Activated CD8-positive, alpha-beta memory T cell treated with anti-CD3 and anti-CD28 coated beads for 1 hour (primary cell): Measurements from ENCODE around the gene TRIM7.

ENCODE experiments used
- DNase-seq, 2 donors: peaks; one replicate each; pipeline ENCODE4 v3.0.0-alpha.2; 2020; ENCODE audit warnings: low read depth in 1 of 2; ENCODE audit errors: extremely low read depth in 1 of 2

Gene TRIM7

DNA sequence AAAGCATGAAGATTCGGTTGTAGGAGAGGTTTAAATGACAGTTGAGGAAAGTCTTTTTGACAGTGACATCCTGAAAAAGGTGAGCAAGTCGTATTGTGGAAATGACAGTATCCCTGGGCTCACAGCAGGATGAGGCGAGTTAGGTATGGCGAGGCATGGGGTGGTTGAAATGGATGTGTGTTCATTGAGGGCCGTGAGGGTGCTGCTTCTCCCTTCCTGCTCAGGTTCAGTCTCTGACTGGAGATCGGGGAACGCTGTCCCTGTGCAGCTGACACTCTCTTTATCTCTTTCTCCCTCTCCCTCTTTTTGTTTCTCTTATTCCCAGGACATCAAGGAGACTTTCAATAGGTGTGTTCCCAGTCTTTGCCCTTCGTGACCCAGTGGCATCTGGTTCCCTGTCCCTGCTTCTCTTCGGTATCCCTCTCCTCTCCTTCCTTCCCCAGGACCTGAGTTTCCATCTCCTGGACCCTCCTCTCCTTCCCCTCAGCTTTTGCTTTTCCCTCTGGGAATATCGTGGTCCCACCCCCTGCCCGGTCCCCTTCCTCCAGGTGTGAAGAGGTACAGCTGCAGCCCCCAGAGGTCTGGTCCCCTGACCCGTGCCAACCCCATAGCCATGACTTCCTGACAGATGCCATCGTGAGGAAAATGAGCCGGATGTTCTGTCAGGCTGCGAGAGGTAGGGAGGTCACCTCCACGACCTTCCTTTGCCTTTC, 28.2 kb upstream of the TRIM7 start:
- no peak for DNase-seq

DNA sequence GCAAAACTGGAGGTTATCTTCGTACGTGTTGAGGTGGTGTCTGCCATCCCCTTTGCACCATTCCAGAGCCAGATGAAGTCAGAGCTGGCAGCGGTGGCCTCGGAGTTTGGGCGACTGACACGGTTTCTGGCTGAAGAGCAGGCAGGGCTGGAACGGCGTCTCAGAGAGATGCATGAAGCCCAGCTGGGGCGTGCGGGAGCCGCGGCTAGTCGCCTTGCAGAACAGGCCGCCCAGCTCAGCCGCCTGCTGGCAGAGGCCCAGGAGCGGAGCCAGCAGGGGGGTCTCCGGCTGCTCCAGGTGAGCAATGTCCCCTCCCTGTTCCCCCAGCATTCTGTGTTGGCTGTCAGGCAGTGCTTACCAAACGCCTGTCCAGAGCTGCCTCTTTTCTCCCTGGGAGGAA, 27.6 kb upstream of the TRIM7 start:
- no peak for DNase-seq

DNA sequence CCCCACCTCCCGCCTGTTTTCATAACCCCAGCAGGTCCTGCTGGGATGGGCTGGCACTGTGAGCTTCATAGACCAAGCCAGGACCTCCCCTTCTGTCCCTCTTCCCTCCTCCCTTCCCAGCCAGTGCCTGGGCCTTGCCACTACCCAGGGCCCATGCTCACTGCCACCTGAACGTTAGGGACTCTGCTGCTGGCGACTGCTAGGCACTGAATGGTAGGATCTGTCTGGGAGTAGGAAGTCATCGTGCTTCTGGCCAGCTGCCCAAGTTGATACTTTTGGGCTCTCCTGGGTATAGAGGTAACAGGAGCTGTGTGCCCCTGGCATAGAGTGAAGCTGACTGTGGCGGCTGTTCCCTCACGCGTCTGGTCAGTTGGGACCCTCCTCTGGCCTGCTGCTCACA, 26.4 kb upstream of the TRIM7 start:
- no peak for DNase-seq

DNA sequence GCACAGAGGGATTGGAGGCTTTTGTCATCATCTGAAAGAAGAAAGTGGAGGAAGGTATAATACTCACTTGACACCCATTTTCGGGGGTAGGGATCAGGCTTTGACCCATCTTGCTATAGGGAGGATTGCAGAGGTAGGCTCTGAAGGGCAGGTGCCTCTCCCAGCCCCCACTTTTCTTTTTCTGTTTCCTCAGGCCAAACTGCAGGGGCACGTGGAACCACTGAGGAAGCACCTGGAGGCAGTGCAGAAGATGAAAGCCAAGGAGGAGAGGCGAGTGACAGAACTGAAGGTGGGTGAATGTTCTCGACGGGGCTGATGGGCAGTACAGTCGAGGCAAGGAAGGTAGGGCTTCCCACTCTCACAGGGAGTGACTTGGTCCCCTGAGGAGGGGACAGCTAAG, 25.6 kb upstream of the TRIM7 start:
- no peak for DNase-seq

DNA sequence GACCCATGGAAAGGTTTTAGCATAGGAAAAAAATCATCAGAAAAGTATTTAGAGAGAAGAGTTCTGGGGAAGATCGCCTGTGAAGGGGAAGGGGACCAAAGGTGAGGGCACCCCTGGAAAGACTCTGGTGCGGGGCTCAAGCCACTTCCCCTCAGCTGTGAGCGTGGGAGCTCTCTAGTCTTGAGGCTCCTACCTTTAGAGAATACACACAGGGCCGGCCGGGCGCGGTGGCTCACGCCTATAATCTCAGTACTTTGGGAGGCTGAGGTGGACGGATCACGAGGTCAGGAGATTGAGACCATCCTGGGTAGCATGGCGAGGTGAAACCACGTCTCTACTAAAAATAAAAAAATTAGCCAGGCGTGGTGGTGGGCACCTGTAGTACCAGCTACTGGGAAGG, 25.0 kb upstream of the TRIM7 start:
- DNase-seq: no peak

DNA sequence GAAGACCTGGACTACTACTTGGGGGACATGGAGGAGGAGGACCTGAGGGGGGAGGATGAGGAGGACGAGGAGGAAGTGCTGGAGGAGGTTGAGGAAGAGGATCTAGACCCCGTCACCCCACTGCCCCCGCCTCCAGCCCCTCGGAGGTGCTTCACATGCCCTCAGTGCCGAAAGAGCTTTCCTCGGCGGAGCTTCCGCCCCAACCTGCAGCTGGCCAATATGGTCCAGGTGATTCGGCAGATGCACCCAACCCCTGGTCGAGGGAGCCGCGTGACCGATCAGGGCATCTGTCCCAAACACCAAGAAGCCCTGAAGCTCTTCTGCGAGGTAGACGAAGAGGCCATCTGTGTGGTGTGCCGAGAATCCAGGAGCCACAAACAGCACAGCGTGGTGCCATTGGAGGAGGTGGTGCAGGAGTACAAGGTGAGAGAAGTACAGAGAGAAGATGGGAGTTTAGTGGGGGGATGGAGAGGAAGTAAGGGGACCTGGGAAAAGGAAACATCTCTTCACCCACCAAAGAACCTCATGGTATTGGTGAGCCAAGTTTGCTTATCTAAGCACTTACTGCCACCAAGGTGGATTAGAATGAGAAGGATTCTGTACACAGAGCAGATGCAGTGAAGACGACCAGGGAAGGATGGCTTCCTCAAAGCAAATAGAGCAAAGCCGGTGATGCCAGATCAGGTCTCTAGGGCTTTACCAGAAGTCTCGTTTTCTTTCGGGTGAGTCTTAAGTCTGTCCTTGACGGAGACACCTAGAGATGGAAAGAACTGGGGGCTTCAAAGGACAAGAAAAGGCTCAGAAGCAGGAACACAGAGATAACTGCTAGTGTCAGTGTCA, 19.6 kb upstream of the TRIM7 start:
- no peak for DNase-seq

DNA sequence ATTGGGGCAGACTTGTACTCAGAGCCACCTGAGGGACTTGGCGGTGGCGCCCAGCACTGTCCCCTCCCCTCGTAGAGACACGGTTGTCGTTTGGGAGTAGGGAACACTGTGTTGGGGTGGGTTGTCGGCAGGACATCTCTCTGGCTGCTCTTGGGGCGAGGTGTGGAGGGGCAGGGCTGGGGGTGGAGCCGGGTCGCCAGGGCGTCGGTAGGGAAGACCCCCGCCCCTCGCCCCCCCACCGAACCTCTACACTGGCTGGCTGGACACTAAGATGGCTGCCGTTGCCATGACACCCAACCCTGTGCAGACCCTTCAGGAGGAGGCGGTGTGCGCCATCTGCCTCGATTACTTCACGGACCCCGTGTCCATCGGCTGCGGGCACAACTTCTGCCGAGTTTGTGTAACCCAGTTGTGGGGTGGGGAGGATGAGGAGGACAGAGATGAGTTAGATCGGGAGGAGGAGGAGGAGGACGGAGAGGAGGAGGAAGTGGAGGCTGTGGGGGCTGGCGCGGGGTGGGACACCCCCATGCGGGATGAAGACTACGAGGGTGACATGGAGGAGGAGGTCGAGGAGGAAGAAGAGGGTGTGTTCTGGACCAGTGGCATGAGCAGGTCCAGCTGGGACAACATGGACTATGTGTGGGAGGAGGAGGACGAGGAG, 18.9 kb upstream of the TRIM7 start:
- DNase-seq: no peak

DNA sequence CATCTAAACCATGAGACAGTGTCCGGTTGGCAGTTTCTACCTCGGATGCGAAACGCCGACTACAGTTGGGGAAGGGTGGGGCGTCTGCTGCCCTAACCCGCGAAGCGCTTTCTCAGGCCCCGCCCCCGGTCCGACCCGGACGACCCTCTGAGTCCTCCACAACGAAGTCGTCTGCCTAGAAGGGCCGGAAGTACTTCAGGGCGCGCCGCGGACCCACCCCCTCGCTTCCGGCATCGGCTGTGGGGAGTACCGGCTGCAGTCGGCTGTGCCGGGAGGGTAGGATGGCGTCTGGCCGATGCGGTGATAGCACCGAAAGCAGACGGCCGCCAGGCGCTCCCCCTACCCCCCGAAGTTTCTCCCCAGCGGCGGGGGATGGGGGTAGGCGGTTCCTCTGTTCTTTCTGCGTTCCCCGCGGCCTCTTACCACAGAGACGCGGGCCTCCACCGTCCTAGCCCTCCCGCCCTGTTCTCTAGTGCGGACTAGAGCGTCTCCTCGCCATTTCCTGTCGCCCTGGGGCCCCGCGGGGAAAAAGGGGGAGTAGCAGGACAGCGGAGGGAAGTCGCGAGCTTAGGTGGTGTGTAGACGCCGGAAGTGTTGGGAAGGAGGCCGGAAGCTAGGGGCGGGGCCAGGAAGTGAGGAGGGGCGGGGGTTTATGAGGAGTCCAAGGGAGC, 18.2 kb upstream of the TRIM7 start, which contains the start of gene TRIM41:
Gene TRIM41, plus strand, starts transcription at position 224 of the 671 bp plus-strand sequence. CDS start 719 bp downstream, outside the sequence.
- peak; percentile 95 to 96 for DNase-seq

DNA sequence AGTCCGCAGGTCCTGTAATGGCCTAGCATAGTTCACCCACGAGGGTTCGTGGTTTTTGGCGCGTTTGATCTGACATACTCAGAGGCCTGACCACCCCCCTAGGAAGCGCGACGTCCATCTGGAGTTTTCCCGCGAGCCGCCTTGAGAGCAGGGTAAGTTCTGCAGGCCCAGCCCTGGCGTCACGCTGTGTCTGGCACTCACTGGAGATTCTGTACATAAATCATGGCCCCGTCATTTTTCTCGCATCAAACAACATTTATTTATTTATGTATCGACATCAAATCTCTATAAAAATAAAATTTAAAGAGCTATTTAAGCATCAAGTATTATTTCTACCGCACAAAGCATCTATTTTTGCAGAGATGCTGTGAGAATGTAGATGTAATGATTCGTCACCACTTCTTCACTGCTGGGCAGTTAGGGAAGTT, 17.6 kb upstream of the TRIM7 start:
- no peak for DNase-seq

DNA sequence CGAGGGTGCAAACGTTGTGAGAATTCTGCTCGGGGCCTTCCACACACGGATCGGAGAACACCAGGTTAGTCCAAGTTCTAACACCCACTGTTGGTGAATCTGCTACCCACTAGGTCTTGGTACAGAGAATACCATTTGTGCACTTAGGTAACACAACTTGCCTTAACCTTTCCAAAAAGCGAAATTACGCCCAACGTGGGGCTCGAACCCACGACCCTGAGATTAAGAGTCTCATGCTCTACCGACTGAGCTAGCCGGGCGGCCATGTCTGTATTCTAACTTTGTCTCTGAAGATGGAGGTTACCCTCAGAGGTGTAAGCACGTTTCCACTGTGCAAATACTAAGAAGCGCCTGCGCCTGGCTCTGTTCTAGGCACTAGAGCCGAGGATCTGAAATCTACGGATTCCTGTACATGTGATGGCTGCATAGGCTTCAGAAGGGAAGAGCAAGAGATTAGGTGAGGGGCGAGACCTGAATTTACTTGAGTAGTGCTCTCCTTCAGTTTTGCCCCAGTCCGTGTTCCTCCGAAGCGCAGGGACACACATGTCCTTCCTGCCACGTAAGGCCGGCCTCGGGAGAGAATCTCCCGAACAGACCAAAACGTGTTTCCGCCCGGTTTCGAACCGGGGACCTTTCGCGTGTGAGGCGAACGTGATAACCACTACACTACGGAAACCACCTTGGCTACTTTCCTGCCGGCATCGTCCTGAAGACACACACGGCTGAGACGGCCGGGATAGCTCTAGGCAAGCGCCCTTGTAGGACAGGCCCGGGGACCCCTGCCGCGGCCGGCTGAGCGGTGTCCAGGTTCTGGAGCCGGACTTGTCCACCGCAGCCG, 17.0 kb upstream of the TRIM7 start:
- peak; percentile 84 to 92 for DNase-seq

DNA sequence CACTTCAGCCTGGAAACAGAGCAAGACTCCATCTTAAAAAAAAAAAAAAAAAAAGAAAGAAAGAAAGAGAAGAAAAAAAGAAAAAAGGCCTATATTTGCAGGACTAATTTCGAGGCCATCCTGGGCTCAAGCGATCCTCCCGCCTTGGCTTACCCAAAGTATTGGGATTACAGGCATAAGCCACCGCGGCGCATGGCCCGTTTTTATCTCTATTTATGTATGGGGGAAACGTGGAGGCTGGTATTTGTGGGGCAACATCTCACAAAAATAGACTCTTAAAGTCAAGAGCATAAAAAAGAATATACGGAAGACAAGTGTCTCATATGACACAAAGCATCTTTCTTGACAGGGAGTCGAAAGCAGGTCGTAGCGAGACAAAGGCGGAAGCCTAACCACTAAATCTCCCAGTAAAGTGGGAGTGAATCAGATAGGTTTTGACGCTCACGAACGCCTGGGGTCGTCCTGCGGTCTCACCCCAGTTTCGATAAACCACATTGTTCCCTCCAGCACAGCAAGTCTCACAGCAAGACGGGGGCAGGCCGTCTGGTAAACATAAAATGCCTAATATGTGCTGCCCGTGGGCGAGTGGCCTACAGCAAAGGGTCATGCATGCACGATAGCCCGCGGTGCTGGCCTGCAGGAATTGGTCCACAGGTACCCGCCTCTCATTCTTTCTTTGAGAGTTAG, 16.3 kb upstream of the TRIM7 start:
- DNase-seq: peak in 1 of 2 donors; percentile 48

DNA sequence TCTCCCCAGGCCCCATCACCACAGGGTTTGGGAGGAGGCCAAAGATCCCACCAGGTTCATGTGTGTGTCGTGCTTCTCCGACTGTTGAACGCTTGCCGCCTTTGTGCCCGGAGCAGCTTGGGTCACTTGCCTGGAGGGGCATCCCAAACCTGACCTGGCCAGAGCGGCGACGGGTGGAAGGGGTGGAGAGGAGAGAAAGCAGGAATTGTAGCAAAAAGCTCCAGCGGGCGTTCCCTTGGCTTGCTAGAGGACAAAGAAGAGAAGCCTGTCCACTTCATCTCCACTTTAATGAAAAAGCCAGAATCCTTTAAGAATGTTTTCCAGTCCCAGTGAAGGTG, 15.2 kb upstream of the TRIM7 start:
- DNase-seq: no peak

DNA sequence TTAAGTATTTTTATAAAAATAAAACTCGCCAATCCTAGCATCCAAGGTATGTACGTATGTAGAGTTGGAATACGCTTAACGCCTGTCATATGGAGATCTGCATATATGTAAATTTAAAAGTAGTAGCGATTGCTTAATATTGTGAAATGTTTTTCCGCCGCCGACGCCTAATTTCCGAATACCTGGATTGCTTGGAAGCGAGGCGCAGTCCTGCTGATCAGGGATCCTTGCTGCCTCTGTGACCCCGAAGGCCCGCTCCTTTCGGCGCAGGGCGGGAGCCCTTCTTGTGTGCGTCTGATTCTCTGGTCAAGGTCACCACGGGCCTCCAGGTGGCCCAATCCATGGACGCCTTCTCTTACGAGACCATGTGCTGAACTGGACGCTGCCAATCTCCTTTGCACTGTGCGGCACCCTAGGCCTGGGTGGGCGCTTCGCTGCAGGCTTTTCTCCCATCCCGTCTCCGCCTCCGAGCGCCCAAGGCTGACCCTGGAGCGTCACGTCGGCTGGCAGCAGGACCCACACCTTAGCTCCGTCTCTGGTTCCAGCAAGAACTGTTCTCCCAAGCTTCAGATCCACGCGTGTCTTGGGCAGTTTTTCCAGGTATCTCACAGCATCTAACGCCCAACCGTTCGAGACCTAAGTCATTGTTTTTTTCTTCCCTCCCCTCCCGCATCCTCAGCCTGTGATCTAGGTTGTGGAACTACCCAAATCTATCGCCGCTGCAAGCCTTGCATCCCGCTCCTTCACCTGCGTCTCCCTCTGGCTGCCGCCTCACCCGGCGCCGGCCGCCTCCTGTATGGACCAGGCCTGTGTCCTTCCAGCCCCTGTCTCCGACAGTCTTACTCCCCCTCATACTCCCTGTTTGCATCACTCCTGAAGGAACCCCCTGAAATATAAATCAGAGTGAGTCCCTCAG, 14.5 kb upstream of the TRIM7 start:
- no peak for DNase-seq

DNA sequence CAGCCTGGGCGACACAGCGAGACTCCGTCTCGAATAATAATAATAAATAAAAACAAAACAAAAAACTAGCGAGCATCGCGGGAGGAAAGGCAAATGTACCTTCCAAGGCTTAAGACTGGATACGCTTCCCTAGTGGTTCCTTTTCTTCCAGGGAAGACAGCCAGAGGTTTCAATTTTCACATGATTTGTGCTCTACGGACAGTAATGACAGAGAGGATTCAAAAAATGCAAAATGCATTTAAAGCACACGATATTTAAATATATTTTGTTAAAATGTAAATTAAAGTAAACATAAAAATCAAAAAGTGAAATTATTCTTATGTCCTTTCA, 13.8 kb upstream of the TRIM7 start:
- no peak for DNase-seq

DNA sequence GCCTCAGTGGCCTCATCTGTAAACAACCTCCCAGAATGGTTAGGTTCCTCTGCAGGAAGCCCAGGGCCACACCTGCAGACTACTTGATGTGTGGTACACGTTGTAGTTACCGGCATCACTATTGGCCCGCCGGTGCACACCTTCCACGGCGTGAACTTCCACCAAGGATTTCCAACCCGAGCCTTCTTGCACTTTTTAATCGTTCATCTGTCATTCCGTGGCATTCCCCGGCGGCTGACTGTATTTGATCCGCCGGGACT, 12.7 kb upstream of the TRIM7 start:
- no peak for DNase-seq

DNA sequence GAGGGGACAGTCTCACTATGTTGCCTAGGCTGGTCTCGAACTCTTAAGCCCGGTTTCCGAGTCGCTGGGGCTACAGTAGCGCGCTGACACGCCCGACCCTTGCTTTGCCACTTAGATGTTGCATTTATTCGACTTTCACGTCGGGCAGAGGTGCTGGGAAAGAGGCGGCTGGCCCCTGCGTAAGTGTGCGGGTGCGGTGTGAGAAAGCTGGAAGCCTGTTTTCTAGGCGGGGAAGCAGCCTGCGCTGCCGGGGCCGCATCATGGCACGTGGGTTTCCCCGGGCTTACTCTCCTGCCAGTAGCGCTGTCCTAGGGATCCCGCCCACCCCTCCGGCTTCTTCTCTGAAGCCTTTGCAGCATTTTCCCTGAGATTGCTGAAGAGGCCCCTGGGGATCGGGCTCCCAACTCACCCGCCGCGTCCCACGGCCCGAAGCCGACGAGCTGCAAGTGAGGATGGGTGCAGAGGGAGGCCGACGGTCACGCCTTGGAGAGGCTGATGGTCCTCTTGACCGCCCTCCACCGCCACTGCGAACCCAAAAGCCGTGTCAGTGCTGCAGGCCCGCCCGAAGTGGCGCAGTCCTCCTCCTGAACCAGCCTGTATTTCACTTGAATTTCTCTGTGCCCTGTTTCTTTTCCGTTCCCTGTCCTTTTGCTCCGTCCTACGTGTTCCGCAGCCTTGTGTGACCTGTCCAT, 12.3 kb upstream of the TRIM7 start:
- DNase-seq: no peak

DNA sequence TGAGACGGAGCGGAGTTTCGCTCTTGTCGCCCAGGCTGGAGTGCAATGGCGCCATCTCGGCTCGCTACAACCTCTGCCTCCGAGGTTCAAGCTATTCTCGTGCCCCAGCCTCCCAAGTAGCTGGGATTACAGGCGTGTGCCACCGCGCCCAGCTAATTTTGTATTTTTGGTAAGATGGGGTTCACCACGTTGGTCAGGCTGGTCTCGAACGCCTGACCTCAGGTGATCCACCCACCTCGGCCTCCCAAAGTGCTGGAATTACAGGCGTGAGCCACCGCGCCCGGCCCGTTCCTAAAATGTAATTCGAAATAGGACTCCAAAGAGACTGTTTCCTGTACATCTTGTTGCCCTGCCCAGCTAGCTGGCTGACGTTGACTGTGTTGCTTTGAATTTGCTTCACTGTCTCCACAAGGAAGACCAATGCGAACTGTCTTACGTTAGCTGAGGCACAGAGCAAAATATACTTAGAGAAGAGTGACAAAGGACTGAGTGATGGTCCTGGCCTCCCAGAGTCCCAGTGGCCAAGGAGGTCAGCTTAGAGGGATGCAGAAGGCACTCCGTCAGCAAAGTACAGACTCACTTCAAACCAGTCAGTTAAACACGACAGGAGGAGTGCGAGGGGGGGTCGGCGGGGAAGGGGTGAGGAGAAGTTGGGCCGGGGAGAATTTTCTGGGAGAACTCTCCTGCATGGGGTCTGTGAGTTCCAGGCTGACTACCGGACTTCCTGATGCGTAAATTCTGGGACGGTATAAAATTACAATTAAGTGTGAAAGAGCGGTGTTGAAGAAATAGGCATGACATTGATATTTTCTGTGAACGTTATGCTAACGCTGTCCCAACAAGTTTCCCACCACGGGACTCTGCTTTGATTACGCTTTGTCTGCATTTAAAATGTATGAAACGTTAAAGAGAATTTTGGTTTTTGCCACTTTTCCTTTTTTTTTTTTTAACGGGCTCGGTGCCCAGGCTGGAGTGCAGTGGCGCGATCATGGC, 11.3 kb upstream of the TRIM7 start:
- no peak for DNase-seq
